Amniotic stem cell (primary cell): ENCODE data around the gene URB1.

Experiments
- DNase-seq: peaks from one replicate; lab custom pipeline; 2025; lab: John Stamatoyannopoulos, UW

URB1 gene

GRCh38 chr21:32346951-32347350 is 45.9 kb downstream of the URB1 start:
- no peak for DNase-seq

GRCh38 chr21:32340863-32341848 is 51.7 kb downstream of the URB1 start:
- DNase-seq: no peak

GRCh38 chr21:32338209-32338921 is 54.4 kb downstream of the URB1 start:
- DNase-seq: no peak

GRCh38 chr21:32337206-32337605 is 55.6 kb downstream of the URB1 start:
- DNase-seq: no peak

GRCh38 chr21:32336711-32337110 is 56.1 kb downstream of the URB1 start:
- no peak for DNase-seq

- DNase-seq: no peak
These were observed 56.9 kb downstream of the URB1 start for GRCh38 chr21:32335601-32336575.

GRCh38 chr21:32334980-32335531 is 57.8 kb downstream of the URB1 start:
- DNase-seq: no peak

GRCh38 chr21:32333953-32334673 is 58.7 kb downstream of the URB1 start:
- no peak for DNase-seq

GRCh38 chr21:32332463-32332951 is 60.3 kb downstream of the URB1 start:
- DNase-seq: no peak

GRCh38 chr21:32331444-32332305 is 61.1 kb downstream of the URB1 start:
- DNase-seq: no peak

- DNase-seq: no peak
These were observed 62.0 kb downstream of the URB1 start for GRCh38 chr21:32330784-32331311.

GRCh38 chr21:32329776-32330175 is 63.0 kb downstream of the URB1 start:
- DNase-seq: no peak

GRCh38 chr21:32329331-32329730 is 63.5 kb downstream of the URB1 start:
- no peak for DNase-seq

GRCh38 chr21:32328595-32328994 is 64.2 kb downstream of the URB1 start:
- DNase-seq: no peak

- no peak for DNase-seq
These were observed 67.1 kb downstream of the URB1 start for GRCh38 chr21:32325706-32326105.

- no peak for DNase-seq
These were observed 70.1 kb downstream of the URB1 start for GRCh38 chr21:32322676-32323075.

- no peak for DNase-seq
These were observed 70.7 kb downstream of the URB1 start for GRCh38 chr21:32322103-32322502.

GRCh38 chr21:32321480-32321879 is 71.3 kb downstream of the URB1 start:
- no peak for DNase-seq

GRCh38 chr21:32320726-32321125 is 72.1 kb downstream of the URB1 start:
- DNase-seq: no peak
